HG03571 (cell line): ENCODE measurements around the gene ZSWIM2.
"Not testable (repeated sequence)": the region's sequence is repeated elsewhere in the genome, so short reads cannot be mapped to it uniquely, and the experiment has no call there.

Experiments used
- ATAC-seq: cut with Tn5 transposase; IDR thresholded peaks from one replicate; pipeline ENCODE4 v1.9.1; 2021; ENCODE audit not compliant: unreplicated experiment

Gene ZSWIM2

GRCh38 chr2:186852508-186852907 is 3.5 kb upstream of the ZSWIM2 start:
- no peak for ATAC-seq

- no peak for ATAC-seq
These were observed 6.6 kb downstream of the ZSWIM2 start for GRCh38 chr2:186842373-186842772.

- ATAC-seq = no peak
These were observed 7.0 kb downstream of the ZSWIM2 start for GRCh38 chr2:186841940-186842339.

GRCh38 chr2:186835628-186836027 is 13.3 kb downstream of the ZSWIM2 start:
- no peak for ATAC-seq

- no peak for ATAC-seq
These were observed 21.0 kb downstream of the ZSWIM2 start for GRCh38 chr2:186827862-186828492.

- no peak for ATAC-seq
These were observed 21.6 kb downstream of the ZSWIM2 start for GRCh38 chr2:186827411-186827810.

GRCh38 chr2:186822323-186822722 is 26.6 kb downstream of the ZSWIM2 start:
- ATAC-seq = no peak

- no peak for ATAC-seq
These were observed 28.7 kb downstream of the ZSWIM2 start for GRCh38 chr2:186820303-186820702.

- not testable (repeated sequence) for ATAC-seq
These were observed 37.2 kb downstream of the ZSWIM2 start for GRCh38 chr2:186811760-186812159.

- ATAC-seq = no peak
These were observed 42.4 kb downstream of the ZSWIM2 start for GRCh38 chr2:186806591-186806990.

- not testable (repeated sequence) for ATAC-seq
These were observed 50.4 kb downstream of the ZSWIM2 start for GRCh38 chr2:186798604-186799003.

- ATAC-seq = no peak
These were observed 64.0 kb downstream of the ZSWIM2 start for GRCh38 chr2:186784930-186785329.

- no peak for ATAC-seq
These were observed 65.7 kb downstream of the ZSWIM2 start for GRCh38 chr2:186783254-186783653.

GRCh38 chr2:186780701-186781316 is 68.2 kb downstream of the ZSWIM2 start:
- ATAC-seq = no peak
